KOPT-K1 (cell line): ENCODE data around the gene PLTP.
A peak's percentile ranks its signal among the peaks of the same experiment; 100 is the strongest.

Experiments used
- H3K27ac ChIP-seq: fragments of 200-600 bp; sonication (generic); 2 replicates; pipeline ENCODE4 v1.5.1; 2016; ENCODE audit warnings: antibody characterized with exemption, mild to moderate bottlenecking, low read depth, low read length; ENCODE audit not compliant: poor library complexity, severe bottlenecking
- H3K36me3 ChIP-seq: fragments of 200-600 bp; sonication (generic); 2 replicates; pipeline ENCODE4 v1.5.1; 2017; ENCODE audit warnings: antibody characterized with exemption, mild to moderate bottlenecking, low read length, moderate library complexity; ENCODE audit not compliant: insufficient read depth
- H3K9me3 ChIP-seq: fragments of 200-600 bp; sonication (generic); 2 replicates; pipeline ENCODE4 v1.5.1; 2017; ENCODE audit warnings: antibody characterized with exemption, low read length, mild to moderate bottlenecking; ENCODE audit not compliant: insufficient read depth, poor library complexity, severe bottlenecking

Gene PLTP

GRCh38 chr20:45861221-45862075, 50.5 kb downstream of the PLTP start:
- Histone ChIP-seq H3K9me3 (no peaks in the 10 kb centered on the region), H3K36me3 (0 out of 2 replicates have a peak, but pooled peaks cover 4% of the 10 kb centered on the region), H3K27ac (no peak overlapping the region)

- Histone ChIP-seq H3K36me3 (0 out of 2 replicates have a peak, but pooled peaks cover 4% of the 10 kb centered on the region), H3K9me3 (no peaks in the 10 kb centered on the region), H3K27ac (no peak overlapping the region)
Measured at GRCh38 chr20:45860560-45861220, 51.3 kb downstream of the PLTP start.

- Histone ChIP-seq H3K36me3 (peaks cover 6% of the 10 kb centered on the region; the same call in 1 of the 2 replicates), H3K9me3 (no peaks in the 10 kb centered on the region), H3K27ac (no peak overlapping the region)
Measured at GRCh38 chr20:45859916-45860315, 52.0 kb downstream of the PLTP start.

GRCh38 chr20:45857882-45858216, 54.1 kb downstream of the PLTP start:
- Histone ChIP-seq H3K27ac (peak overlapping the region; percentile 84), H3K36me3 (peaks cover 18% of the 10 kb centered on the region), H3K9me3 (no peaks in the 10 kb centered on the region)

- H3K36me3 ChIP-seq: peaks cover 23% of the 10 kb centered on the region
- H3K9me3 ChIP-seq: no peaks in the 10 kb centered on the region
- peak within 1 kb of the TSS; percentile 84 for H3K27ac ChIP-seq
Measured at GRCh38 chr20:45857114-45857881, 54.7 kb downstream of the PLTP start, which contains the start of the genes ACOT8 and ZSWIM3. ACOT8 (minus strand) TSS chr20:45857392; CDS start chr20:45857315, 77 bp downstream. ZSWIM3 (plus strand) TSS chr20:45857614; CDS start chr20:45857826, 212 bp downstream.

- Histone ChIP-seq H3K9me3 (no peaks in the 10 kb centered on the region), H3K36me3 (peaks cover 52% of the 10 kb centered on the region), H3K27ac (no peak overlapping the region)
Measured at GRCh38 chr20:45853484-45853883, 58.5 kb downstream of the PLTP start.

GRCh38 chr20:45852326-45852725, 59.6 kb downstream of the PLTP start:
- H3K9me3 ChIP-seq: no peaks in the 10 kb centered on the region
- H3K27ac ChIP-seq: no peak overlapping the region
- peaks cover 60% of the 10 kb centered on the region for H3K36me3 ChIP-seq

- H3K36me3 ChIP-seq: peaks cover 66% of the 10 kb centered on the region
- no peaks in the 10 kb centered on the region for H3K9me3 ChIP-seq
- H3K27ac ChIP-seq: no peak overlapping the region
Measured at GRCh38 chr20:45851501-45851900, 60.5 kb downstream of the PLTP start.

- Histone ChIP-seq H3K9me3 (no peaks in the 10 kb centered on the region), H3K36me3 (peaks cover 71% of the 10 kb centered on the region), H3K27ac (no peak overlapping the region)
Measured at GRCh38 chr20:45850926-45851325, 61.0 kb downstream of the PLTP start.

- H3K27ac ChIP-seq: no peak overlapping the region
- H3K9me3 ChIP-seq: no peaks in the 10 kb centered on the region
- peaks cover 78% of the 10 kb centered on the region for H3K36me3 ChIP-seq
Measured at GRCh38 chr20:45850238-45850637, 61.7 kb downstream of the PLTP start.

GRCh38 chr20:45848969-45849582, 62.9 kb downstream of the PLTP start:
- Histone ChIP-seq H3K27ac (no peak overlapping the region), H3K36me3 (peaks cover 82% of the 10 kb centered on the region), H3K9me3 (no peaks in the 10 kb centered on the region)
